HCT116 (cell line): ENCODE results near the gene NECAB3. TPM values are rescaled to one million over a fixed set of nuclear protein-coding genes. Genes with fewer than 3 reads are reported as not detected.
A peak's percentile ranks its signal among the peaks of the same experiment; 100 is the strongest.

Source experiments
- ATAC-seq: fragments of 200-7000 bp; cut with Tn5 transposase; 2 replicates; pipeline ENCODE4 v1.9.1; 2020; ENCODE audit warnings: mild to moderate bottlenecking, moderate library complexity
- BruUV-seq: library from RNA; stranded (reverse); fragments of 400-500 nt; replicated peaks from 2 replicates; lab custom pipeline; 2021; lab: Mats Ljungman, UMichigan
- CTCF ChIA-PET: fragments of 300-600 bp; sonication (Branson Sonifier 250); formaldehyde crosslinking; loops from one replicate; lab custom pipeline; 2021; ENCODE audit warnings: antibody characterized with exemption; lab: Charles Lee
- POLR2A ChIA-PET: fragments of 300-600, 350-600 bp; sonication (Branson Sonifier 250); formaldehyde crosslinking; loops from one replicate; lab custom pipeline; 2021; ENCODE audit warnings: antibody characterized with exemption; lab: Charles Lee
- RAD21 ChIA-PET, 2 experiments: fragments of 300-600 bp; sonication (Branson Sonifier 250); formaldehyde crosslinking; loops; one replicate each; lab custom pipeline; 2023; ENCODE audit warnings: low total read pairs in 2 of 2; ENCODE audit not compliant: uncharacterized antibody in 2 of 2, unreplicated experiment in 2 of 2, low non-redundant PET in 1 of 2; lab: Charles Lee
- DNase-seq: peaks from one replicate; pipeline ENCODE4 v3.0.0-alpha.2; 2010; ENCODE audit warnings: low read depth, low spot score
- H2AFZ ChIP-seq: fragments of 200-600 bp; shearing (Covaris generic), sonication (generic); 2 replicates; pipeline ENCODE4 v1.6.1; 2017; ENCODE audit warnings: low read depth, mixed run types, mixed read lengths, antibody characterized with exemption, low read length; ENCODE audit not compliant: poor library complexity, severe bottlenecking
- H3K27ac ChIP-seq: 2 replicates; pipeline ENCODE4 v1.5.1; 2012; ENCODE audit warnings: low read depth, low read length
- H3K27me3 ChIP-seq: fragments of 200-600 bp; sonication (generic); 2 replicates; pipeline ENCODE4 v1.6.1; 2016; ENCODE audit warnings: mixed run types, low read length, mixed read lengths; ENCODE audit not compliant: insufficient read depth
- H3K36me3 ChIP-seq, 2 experiments: fragments of 200-500 bp in 1 of 2; fragments of 200-600 bp in 1 of 2; sonication (Bioruptor generic) in 1 of 2; sonication (generic) in 1 of 2; 2 replicates each; pipeline versions ENCODE4 v1.5.1 to v1.6.1; 2014 to 2016; ENCODE audit warnings: low read length in 2 of 2, inconsistent platforms in 1 of 2, mixed read lengths in 1 of 2, mixed run types in 1 of 2; ENCODE audit not compliant: insufficient read depth in 2 of 2, control insufficient read depth in 1 of 2
- H3K4me1 ChIP-seq, 2 experiments: fragments of 200-600 bp in 1 of 2; sonication (generic) in 1 of 2; 2 replicates each; pipeline versions ENCODE4 v1.5.1 to v1.6.1; 2012 to 2017; ENCODE audit warnings: low read length in 2 of 2, inconsistent platforms in 1 of 2, mild to moderate bottlenecking in 1 of 2, mixed read lengths in 1 of 2, mixed run types in 1 of 2, moderate library complexity in 1 of 2; ENCODE audit not compliant: insufficient read depth in 2 of 2, control insufficient read depth in 1 of 2
- H3K4me2 ChIP-seq: fragments of 200-600 bp; sonication (generic); 2 replicates; pipeline ENCODE4 v1.6.1; 2017; ENCODE audit warnings: mixed run types, low read length, mixed read lengths
- H3K4me3 ChIP-seq, 2 experiments: fragments of 200-600 bp in 1 of 2; sonication (generic) in 1 of 2; replicated peaks in 1 of 2; 2 replicates each; pipeline ENCODE4 v1.5.1; 2011 to 2016; ENCODE audit warnings: low read length in 2 of 2, control low read depth in 1 of 2, low read depth in 1 of 2, mild to moderate bottlenecking in 1 of 2, mixed read lengths in 1 of 2, mixed run types in 1 of 2
- H3K79me2 ChIP-seq: fragments of 200-600 bp; sonication (generic); 2 replicates; pipeline ENCODE4 v1.6.1; 2017; ENCODE audit warnings: mild to moderate bottlenecking, mixed run types, low read length, moderate library complexity, mixed read lengths; ENCODE audit not compliant: insufficient read depth
- H3K9ac ChIP-seq: fragments of 200-600 bp; sonication (generic); 2 replicates; pipeline ENCODE4 v1.6.1; 2016; ENCODE audit warnings: low read length, mixed read lengths
- H3K9me2 ChIP-seq: fragments of 200-600 bp; sonication (generic), shearing (Covaris generic); 2 replicates; pipeline ENCODE4 v1.6.1; 2017; ENCODE audit warnings: mixed run types, mild to moderate bottlenecking, moderate library complexity; ENCODE audit not compliant: insufficient read depth
- H3K9me3 ChIP-seq, 2 experiments: fragments of 200-500 bp in 1 of 2; fragments of 200-600 bp in 1 of 2; sonication (Bioruptor generic) in 1 of 2; sonication (generic) in 1 of 2; 2 replicates each; pipeline ENCODE4 v1.6.1; 2014 to 2017; ENCODE audit warnings: low read length in 2 of 2, mixed read lengths in 2 of 2, inconsistent platforms in 1 of 2, low read depth in 1 of 2, mild to moderate bottlenecking in 1 of 2, mixed run types in 1 of 2, moderate library complexity in 1 of 2; ENCODE audit not compliant: control insufficient read depth in 1 of 2, insufficient read depth in 1 of 2
- H4K20me1 ChIP-seq: fragments of 200-600 bp; sonication (generic), shearing (Covaris generic); 2 replicates; pipeline ENCODE4 v1.6.1; 2017; ENCODE audit warnings: mixed run types, mild to moderate bottlenecking, moderate library complexity; ENCODE audit not compliant: insufficient read depth
- CBX3 ChIP-seq: IDR thresholded peaks from 2 replicates; pipeline ENCODE4 v1.6.1; 2012; ENCODE audit warnings: low read depth
- CEBPB ChIP-seq: IDR thresholded peaks from 2 replicates; pipeline ENCODE4 v1.6.1; 2012; ENCODE audit warnings: low read depth
- EZH2phosphoT487 ChIP-seq: fragments of 200-600 bp; IDR thresholded peaks from 2 replicates; pipeline ENCODE4 v1.6.1; 2018; ENCODE audit warnings: antibody characterized with exemption, borderline replicate concordance
- FOSL1 ChIP-seq: IDR thresholded peaks from 2 replicates; pipeline ENCODE4 v1.6.1; 2012; ENCODE audit warnings: low read depth
- JUND ChIP-seq: IDR thresholded peaks from 2 replicates; pipeline ENCODE4 v1.6.1; 2012
- MAX ChIP-seq: IDR thresholded peaks from 2 replicates; pipeline ENCODE4 v1.6.1; 2012
- POLR2A ChIP-seq: IDR thresholded peaks from 2 replicates; pipeline ENCODE4 v1.7.0; 2011; ENCODE audit warnings: borderline replicate concordance; ENCODE audit not compliant: insufficient read depth, insufficient read length; ENCODE audit errors: extremely low read depth
- POLR2AphosphoS5 ChIP-seq: IDR thresholded peaks from 2 replicates; pipeline ENCODE4 v1.6.1; 2011; ENCODE audit warnings: mild to moderate bottlenecking, low read depth, low read length, moderate library complexity
- RAD21 ChIP-seq: IDR thresholded peaks from 2 replicates; pipeline ENCODE4 v1.6.1; 2012; ENCODE audit warnings: low read depth, mild to moderate bottlenecking
- SIN3A ChIP-seq: IDR thresholded peaks from 2 replicates; pipeline ENCODE4 v1.6.1; 2012; ENCODE audit warnings: low read depth
- SRF ChIP-seq: IDR thresholded peaks from 2 replicates; pipeline ENCODE4 v1.6.1; 2012; ENCODE audit warnings: low read depth
- TCF7L2 ChIP-seq: IDR thresholded peaks from 2 replicates; pipeline ENCODE4 v1.7.0; 2011; ENCODE audit warnings: borderline replicate concordance, inconsistent platforms; ENCODE audit not compliant: insufficient read depth, insufficient read length; ENCODE audit errors: extremely low read depth
- YY1 ChIP-seq: IDR thresholded peaks from 2 replicates; pipeline ENCODE4 v1.6.1; 2011; ENCODE audit warnings: low read length, low read depth, moderate library complexity, mild to moderate bottlenecking; ENCODE audit not compliant: insufficient replicate concordance; ENCODE audit errors: extremely low read depth
- ZFX ChIP-seq: fragments of 450-650 bp; IDR thresholded peaks from 2 replicates; pipeline ENCODE4 v1.6.1; 2017
- ZNF274 ChIP-seq: fragments of 200-500 bp; sonication (Bioruptor generic); IDR thresholded peaks from 2 replicates; pipeline ENCODE4 v1.6.1; 2014; ENCODE audit warnings: mild to moderate bottlenecking, low read depth, low read length, inconsistent platforms
- intact Hi-C: fragments of 100-400 bp; cut with micrococcal nuclease; formaldehyde crosslinking; loops from 2 replicates; pipeline ENCODE4 v1.10.0; 2022
- total RNA-seq: library from RNA; stranded (reverse); gene quantifications from one replicate; pipeline ENCODE4 v1.2.1, GENCODE V29; 2021; ENCODE audit not compliant: unreplicated experiment
- TF ChIP-seq, protein P1 (sequence below): IDR thresholded peaks from 2 replicates; pipeline ENCODE4 v1.6.1; 2011; ENCODE audit warnings: mild to moderate bottlenecking, low read length, moderate library complexity; ENCODE audit not compliant: insufficient replicate concordance; ENCODE audit errors: extremely low read depth
- TF ChIP-seq, protein P2 (sequence below): IDR thresholded peaks from 2 replicates; pipeline ENCODE4 v1.6.1; 2012; ENCODE audit warnings: low read depth

Gene NECAB3
- total RNA-seq, 1 experiment from 2014 or later = 48.1 TPM

- no peak for TF ChIP-seq YY1
- no peak for TF ChIP-seq RAD21
- TF ChIP-seq POLR2A = no peak
- TF ChIP-seq, protein P1, sequence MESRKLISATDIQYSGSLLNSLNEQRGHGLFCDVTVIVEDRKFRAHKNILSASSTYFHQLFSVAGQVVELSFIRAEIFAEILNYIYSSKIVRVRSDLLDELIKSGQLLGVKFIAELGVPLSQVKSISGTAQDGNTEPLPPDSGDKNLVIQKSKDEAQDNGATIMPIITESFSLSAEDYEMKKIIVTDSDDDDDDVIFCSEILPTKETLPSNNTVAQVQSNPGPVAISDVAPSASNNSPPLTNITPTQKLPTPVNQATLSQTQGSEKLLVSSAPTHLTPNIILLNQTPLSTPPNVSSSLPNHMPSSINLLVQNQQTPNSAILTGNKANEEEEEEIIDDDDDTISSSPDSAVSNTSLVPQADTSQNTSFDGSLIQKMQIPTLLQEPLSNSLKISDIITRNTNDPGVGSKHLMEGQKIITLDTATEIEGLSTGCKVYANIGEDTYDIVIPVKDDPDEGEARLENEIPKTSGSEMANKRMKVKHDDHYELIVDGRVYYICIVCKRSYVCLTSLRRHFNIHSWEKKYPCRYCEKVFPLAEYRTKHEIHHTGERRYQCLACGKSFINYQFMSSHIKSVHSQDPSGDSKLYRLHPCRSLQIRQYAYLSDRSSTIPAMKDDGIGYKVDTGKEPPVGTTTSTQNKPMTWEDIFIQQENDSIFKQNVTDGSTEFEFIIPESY = no peak
- TF ChIP-seq MAX = no peak
- TF ChIP-seq ZFX = no peak
Measured at GRCh38 chr20:33693289-33693688, 19.1 kb upstream of the NECAB3 start (continued).

DNA sequence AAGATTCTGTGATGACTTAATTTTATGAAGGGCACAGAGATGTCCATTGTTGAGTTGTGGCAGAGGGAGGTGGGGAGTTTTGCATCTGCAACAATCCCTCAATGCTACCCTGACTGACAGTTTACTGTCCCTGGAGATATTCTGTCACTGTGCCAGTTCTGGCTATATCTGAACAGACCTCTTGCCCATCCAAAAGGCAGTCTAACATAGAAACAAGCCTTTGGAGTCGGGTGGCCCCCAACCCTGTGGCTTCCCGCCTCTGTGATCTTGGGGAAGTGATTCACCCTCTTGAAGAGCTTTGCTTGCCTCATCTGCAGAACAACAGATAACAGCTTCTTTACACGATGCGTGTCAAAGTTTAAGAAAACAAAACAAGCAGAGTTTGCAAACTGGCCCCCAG lies 15.7 kb upstream of the NECAB3 start:
- no peak for ATAC-seq
- POLR2A ChIA-PET = no interaction called here
- no peak for TF ChIP-seq JUND
- TF ChIP-seq EZH2phosphoT487 = no peak
- TF ChIP-seq FOSL1 = no peak
- no peak for TF ChIP-seq ZNF274
- no peak for TF ChIP-seq CBX3
- TF ChIP-seq, protein P2, sequence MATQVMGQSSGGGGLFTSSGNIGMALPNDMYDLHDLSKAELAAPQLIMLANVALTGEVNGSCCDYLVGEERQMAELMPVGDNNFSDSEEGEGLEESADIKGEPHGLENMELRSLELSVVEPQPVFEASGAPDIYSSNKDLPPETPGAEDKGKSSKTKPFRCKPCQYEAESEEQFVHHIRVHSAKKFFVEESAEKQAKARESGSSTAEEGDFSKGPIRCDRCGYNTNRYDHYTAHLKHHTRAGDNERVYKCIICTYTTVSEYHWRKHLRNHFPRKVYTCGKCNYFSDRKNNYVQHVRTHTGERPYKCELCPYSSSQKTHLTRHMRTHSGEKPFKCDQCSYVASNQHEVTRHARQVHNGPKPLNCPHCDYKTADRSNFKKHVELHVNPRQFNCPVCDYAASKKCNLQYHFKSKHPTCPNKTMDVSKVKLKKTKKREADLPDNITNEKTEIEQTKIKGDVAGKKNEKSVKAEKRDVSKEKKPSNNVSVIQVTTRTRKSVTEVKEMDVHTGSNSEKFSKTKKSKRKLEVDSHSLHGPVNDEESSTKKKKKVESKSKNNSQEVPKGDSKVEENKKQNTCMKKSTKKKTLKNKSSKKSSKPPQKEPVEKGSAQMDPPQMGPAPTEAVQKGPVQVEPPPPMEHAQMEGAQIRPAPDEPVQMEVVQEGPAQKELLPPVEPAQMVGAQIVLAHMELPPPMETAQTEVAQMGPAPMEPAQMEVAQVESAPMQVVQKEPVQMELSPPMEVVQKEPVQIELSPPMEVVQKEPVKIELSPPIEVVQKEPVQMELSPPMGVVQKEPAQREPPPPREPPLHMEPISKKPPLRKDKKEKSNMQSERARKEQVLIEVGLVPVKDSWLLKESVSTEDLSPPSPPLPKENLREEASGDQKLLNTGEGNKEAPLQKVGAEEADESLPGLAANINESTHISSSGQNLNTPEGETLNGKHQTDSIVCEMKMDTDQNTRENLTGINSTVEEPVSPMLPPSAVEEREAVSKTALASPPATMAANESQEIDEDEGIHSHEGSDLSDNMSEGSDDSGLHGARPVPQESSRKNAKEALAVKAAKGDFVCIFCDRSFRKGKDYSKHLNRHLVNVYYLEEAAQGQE = no peak
- TF ChIP-seq SRF = no peak
- no peak for TF ChIP-seq SIN3A
- TF ChIP-seq CEBPB = no peak
- no peak for TF ChIP-seq TCF7L2
- TF ChIP-seq, protein P1 = no peak
- TF ChIP-seq POLR2AphosphoS5 = no peak

More for the DNA sequence above, 15.7 kb upstream of the NECAB3 start:
- Histone ChIP-seq H3K4me2 (peak overlapping the region; percentile 32; the same call in 1 of the 2 replicates), H3K9ac (no peak overlapping the region), H3K9me2 (no peaks in the 10 kb centered on the region), H3K36me3 (no peaks in the 10 kb centered on the region), H3K27me3 (no peaks in the 10 kb centered on the region), H4K20me1 (no peaks in the 10 kb centered on the region), H2AFZ (no peak overlapping the region), H3K79me2 (peaks cover 6% of the 10 kb centered on the region), H3K9me3 (no peaks in the 10 kb centered on the region), H3K27ac (no peak overlapping the region), H3K4me1 (peaks cover 7 to 23% of the 10 kb centered on the region in 2 experiments), H3K4me3 (no peak overlapping the region)
- BruUV-seq = no TSS peak
- no peak for DNase-seq
- intact Hi-C loops = no loop called here
- RAD21 ChIA-PET = no interaction called here
- CTCF ChIA-PET = no interaction called here
